NCI-H446 (cell line): ENCODE data around the gene ANKRD17.

Experiments used
- DNase-seq, 2 experiments: peaks; one replicate each; lab custom pipeline; 2025; lab: John Stamatoyannopoulos, UW

ANKRD17 gene

GRCh38 chr4:73053076-73053475, 205.5 kb downstream of the ANKRD17 start:
- no peak for DNase-seq

- DNase-seq: no peak
These were observed 207.0 kb downstream of the ANKRD17 start for GRCh38 chr4:73051625-73052024.

- DNase-seq: no peak
These were observed 212.7 kb downstream of the ANKRD17 start for GRCh38 chr4:73045879-73046278.

- DNase-seq: no peak
These were observed 221.5 kb downstream of the ANKRD17 start for GRCh38 chr4:73037057-73037456.

GRCh38 chr4:73036123-73036522, 222.5 kb downstream of the ANKRD17 start:
- no peak for DNase-seq

GRCh38 chr4:73034896-73035295, 223.7 kb downstream of the ANKRD17 start:
- no peak for DNase-seq

- no peak for DNase-seq
These were observed 230.0 kb downstream of the ANKRD17 start for GRCh38 chr4:73028621-73029020.
